HEK293 (cell line): Measurements from ENCODE around the gene SHISA6.

Experiments used
- CTCF ChIA-PET: fragments of 350-600 bp; formaldehyde crosslinking; extraction: SDS; loops from one replicate; lab custom pipeline; 2021; ENCODE audit warnings: antibody characterized with exemption; lab: Yijun Ruan, JAX
- POLR2A ChIA-PET: fragments of 300-600 bp; formaldehyde crosslinking; extraction: SDS; loops from one replicate; lab custom pipeline; 2020; ENCODE audit warnings: antibody characterized with exemption, inconsistent platforms; lab: Yijun Ruan, JAX
- H3K27ac ChIP-seq: fragments of 200-500 bp; sonication (Bioruptor generic); 2 replicates; pipeline ENCODE4 v1.5.1; 2014; ENCODE audit warnings: low read depth, low read length, control low read depth, inconsistent platforms; ENCODE audit errors: extremely low read depth
- H3K36me3 ChIP-seq, 2 experiments: fragments of 200-500 bp in 1 of 2; sonication (Bioruptor generic) in 1 of 2; 1 replicate in 1 of 2; 2 replicates in 1 of 2; pipeline ENCODE4 v1.5.1; 2014 to 2017; ENCODE audit warnings: inconsistent platforms in 2 of 2, low read length in 2 of 2; ENCODE audit not compliant: control insufficient read depth in 2 of 2, insufficient read depth in 1 of 2
- H3K4me1 ChIP-seq: fragments of 200-500 bp; sonication (Bioruptor generic); 2 replicates; pipeline ENCODE4 v1.5.1; 2014; ENCODE audit warnings: mild to moderate bottlenecking, low read length, inconsistent platforms; ENCODE audit not compliant: control insufficient read depth, insufficient read depth
- H3K4me3 ChIP-seq: 2 replicates; pipeline ENCODE4 v1.5.1; 2011; ENCODE audit warnings: low read depth, mild to moderate bottlenecking, control low read depth, low read length, moderate library complexity
- H3K9me3 ChIP-seq: fragments of 200-500 bp; sonication (Bioruptor generic); 2 replicates; pipeline ENCODE4 v1.5.1; 2014; ENCODE audit warnings: low read depth, low read length, inconsistent platforms; ENCODE audit not compliant: control insufficient read depth, insufficient read depth
- BCL11B ChIP-seq: fragments of 450-650 bp; formaldehyde crosslinking; IDR thresholded peaks from 2 replicates; pipeline ENCODE4 v1.5.1; 2016; ENCODE audit warnings: low read depth, missing biosample characterization, missing genetic modification characterization
- INSM2 ChIP-seq: fragments of 450-650 bp; formaldehyde crosslinking; IDR thresholded peaks from 2 replicates; pipeline ENCODE4 v1.5.1; 2016; ENCODE audit warnings: missing biosample characterization, missing genetic modification characterization
- SP2 ChIP-seq: fragments of 450-650 bp; formaldehyde crosslinking; IDR thresholded peaks from 2 replicates; pipeline ENCODE4 v1.5.1; 2016; ENCODE audit warnings: missing biosample characterization, missing genetic modification characterization
- ZFP37 ChIP-seq: fragments of 450-650 bp; formaldehyde crosslinking; IDR thresholded peaks from 2 replicates; pipeline ENCODE4 v1.5.1; 2016; ENCODE audit warnings: missing biosample characterization, missing genetic modification characterization
- ZFP41 ChIP-seq: fragments of 450-650 bp; formaldehyde crosslinking; IDR thresholded peaks from 2 replicates; pipeline ENCODE4 v1.5.1; 2016; ENCODE audit warnings: missing biosample characterization, missing genetic modification characterization, borderline replicate concordance
- ZNF114 ChIP-seq: fragments of 450-650 bp; formaldehyde crosslinking; IDR thresholded peaks from 2 replicates; pipeline ENCODE4 v1.5.0; 2017; ENCODE audit warnings: missing biosample characterization, missing genetic modification characterization
- ZNF157 ChIP-seq: fragments of 450-650 bp; formaldehyde crosslinking; IDR thresholded peaks from 2 replicates; pipeline ENCODE4 v1.5.1; 2016; ENCODE audit warnings: missing biosample characterization, missing genetic modification characterization
- ZNF24 ChIP-seq: fragments of 450-650 bp; formaldehyde crosslinking; IDR thresholded peaks from 2 replicates; pipeline ENCODE4 v1.5.1; 2016; ENCODE audit warnings: missing biosample characterization, missing genetic modification characterization
- ZNF26 ChIP-seq: fragments of 450-650 bp; formaldehyde crosslinking; IDR thresholded peaks from 2 replicates; pipeline ENCODE4 v1.5.1; 2016; ENCODE audit warnings: missing biosample characterization, missing genetic modification characterization
- ZNF416 ChIP-seq: fragments of 450-650 bp; formaldehyde crosslinking; IDR thresholded peaks from 2 replicates; pipeline ENCODE4 v1.5.1; 2016; ENCODE audit warnings: missing biosample characterization, missing genetic modification characterization
- ZNF521 ChIP-seq: fragments of 450-650 bp; formaldehyde crosslinking; IDR thresholded peaks from 2 replicates; pipeline ENCODE4 v1.5.1; 2017; ENCODE audit warnings: missing biosample characterization, mild to moderate bottlenecking, missing genetic modification characterization
- ZNF658 ChIP-seq: fragments of 450-650 bp; formaldehyde crosslinking; IDR thresholded peaks from 2 replicates; pipeline ENCODE4; 2016; ENCODE audit warnings: missing biosample characterization, missing genetic modification characterization
- ZNF747 ChIP-seq: fragments of 450-650 bp; formaldehyde crosslinking; IDR thresholded peaks from 2 replicates; pipeline ENCODE4 v1.5.1; 2016; ENCODE audit warnings: missing biosample characterization, missing genetic modification characterization
- TF ChIP-seq, protein P1 (sequence below): fragments of 450-650 bp; formaldehyde crosslinking; IDR thresholded peaks from 2 replicates; pipeline ENCODE4 v1.5.1; 2016; ENCODE audit warnings: missing biosample characterization, missing genetic modification characterization, borderline replicate concordance
- TF ChIP-seq, protein P2 (sequence below): fragments of 450-650 bp; formaldehyde crosslinking; IDR thresholded peaks from 2 replicates; pipeline ENCODE4 v1.5.1; 2016; ENCODE audit warnings: missing biosample characterization, missing genetic modification characterization
- TF ChIP-seq, protein P3 (sequence below): fragments of 450-650 bp; formaldehyde crosslinking; IDR thresholded peaks from 2 replicates; pipeline ENCODE4 v1.5.1; 2016; ENCODE audit warnings: missing biosample characterization, missing genetic modification characterization
- TF ChIP-seq, protein P4 (sequence below): fragments of 450-650 bp; formaldehyde crosslinking; IDR thresholded peaks from 2 replicates; pipeline ENCODE4 v1.5.1; 2016; ENCODE audit warnings: missing biosample characterization, missing genetic modification characterization

SHISA6 gene

DNA sequence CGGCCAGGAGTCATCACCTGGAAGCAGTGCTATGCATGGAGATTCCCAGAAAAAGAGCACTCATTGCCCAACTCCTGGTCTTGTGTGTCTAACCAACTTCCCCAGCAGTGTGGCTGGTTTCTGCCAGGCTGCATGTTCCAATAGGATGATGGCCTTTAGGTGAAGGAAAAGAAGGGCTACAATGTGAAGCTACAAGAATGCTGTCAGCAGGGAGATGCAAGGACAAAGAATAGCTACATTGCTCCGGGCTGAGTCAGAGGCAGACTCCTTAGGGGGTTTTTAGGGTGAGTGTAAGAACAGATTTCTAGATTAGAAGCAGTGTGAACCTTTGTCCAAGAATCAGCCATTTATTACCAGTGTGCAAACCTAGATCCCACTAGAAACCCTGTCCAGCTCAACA is 294.2 kb downstream of the SHISA6 start:
- H3K4me1 ChIP-seq, result no peaks in the 10 kb centered on the region
- TF ChIP-seq ZFP37 (tag by site-specific recombination) (no peak), SP2 (tag by site-specific recombination) (no peak), ZNF521 (no peak), ZNF416 (tag by site-specific recombination) (no peak)
- TF ChIP-seq, protein P1, sequence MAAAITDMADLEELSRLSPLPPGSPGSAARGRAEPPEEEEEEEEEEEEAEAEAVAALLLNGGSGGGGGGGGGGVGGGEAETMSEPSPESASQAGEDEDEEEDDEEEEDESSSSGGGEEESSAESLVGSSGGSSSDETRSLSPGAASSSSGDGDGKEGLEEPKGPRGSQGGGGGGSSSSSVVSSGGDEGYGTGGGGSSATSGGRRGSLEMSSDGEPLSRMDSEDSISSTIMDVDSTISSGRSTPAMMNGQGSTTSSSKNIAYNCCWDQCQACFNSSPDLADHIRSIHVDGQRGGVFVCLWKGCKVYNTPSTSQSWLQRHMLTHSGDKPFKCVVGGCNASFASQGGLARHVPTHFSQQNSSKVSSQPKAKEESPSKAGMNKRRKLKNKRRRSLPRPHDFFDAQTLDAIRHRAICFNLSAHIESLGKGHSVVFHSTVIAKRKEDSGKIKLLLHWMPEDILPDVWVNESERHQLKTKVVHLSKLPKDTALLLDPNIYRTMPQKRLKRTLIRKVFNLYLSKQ (tag by site-specific recombination), result no peak
- TF ChIP-seq, protein P2, sequence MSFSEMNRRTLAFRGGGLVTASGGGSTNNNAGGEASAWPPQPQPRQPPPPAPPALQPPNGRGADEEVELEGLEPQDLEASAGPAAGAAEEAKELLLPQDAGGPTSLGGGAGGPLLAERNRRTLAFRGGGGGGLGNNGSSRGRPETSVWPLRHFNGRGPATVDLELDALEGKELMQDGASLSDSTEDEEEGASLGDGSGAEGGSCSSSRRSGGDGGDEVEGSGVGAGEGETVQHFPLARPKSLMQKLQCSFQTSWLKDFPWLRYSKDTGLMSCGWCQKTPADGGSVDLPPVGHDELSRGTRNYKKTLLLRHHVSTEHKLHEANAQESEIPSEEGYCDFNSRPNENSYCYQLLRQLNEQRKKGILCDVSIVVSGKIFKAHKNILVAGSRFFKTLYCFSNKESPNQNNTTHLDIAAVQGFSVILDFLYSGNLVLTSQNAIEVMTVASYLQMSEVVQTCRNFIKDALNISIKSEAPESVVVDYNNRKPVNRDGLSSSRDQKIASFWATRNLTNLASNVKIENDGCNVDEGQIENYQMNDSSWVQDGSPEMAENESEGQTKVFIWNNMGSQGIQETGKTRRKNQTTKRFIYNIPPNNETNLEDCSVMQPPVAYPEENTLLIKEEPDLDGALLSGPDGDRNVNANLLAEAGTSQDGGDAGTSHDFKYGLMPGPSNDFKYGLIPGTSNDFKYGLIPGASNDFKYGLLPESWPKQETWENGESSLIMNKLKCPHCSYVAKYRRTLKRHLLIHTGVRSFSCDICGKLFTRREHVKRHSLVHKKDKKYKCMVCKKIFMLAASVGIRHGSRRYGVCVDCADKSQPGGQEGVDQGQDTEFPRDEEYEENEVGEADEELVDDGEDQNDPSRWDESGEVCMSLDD, result no peak
- TF ChIP-seq, protein P3, sequence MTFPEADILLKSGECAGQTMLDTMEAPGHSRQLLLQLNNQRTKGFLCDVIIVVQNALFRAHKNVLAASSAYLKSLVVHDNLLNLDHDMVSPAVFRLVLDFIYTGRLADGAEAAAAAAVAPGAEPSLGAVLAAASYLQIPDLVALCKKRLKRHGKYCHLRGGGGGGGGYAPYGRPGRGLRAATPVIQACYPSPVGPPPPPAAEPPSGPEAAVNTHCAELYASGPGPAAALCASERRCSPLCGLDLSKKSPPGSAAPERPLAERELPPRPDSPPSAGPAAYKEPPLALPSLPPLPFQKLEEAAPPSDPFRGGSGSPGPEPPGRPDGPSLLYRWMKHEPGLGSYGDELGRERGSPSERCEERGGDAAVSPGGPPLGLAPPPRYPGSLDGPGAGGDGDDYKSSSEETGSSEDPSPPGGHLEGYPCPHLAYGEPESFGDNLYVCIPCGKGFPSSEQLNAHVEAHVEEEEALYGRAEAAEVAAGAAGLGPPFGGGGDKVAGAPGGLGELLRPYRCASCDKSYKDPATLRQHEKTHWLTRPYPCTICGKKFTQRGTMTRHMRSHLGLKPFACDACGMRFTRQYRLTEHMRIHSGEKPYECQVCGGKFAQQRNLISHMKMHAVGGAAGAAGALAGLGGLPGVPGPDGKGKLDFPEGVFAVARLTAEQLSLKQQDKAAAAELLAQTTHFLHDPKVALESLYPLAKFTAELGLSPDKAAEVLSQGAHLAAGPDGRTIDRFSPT (tag by site-specific recombination), result no peak
- POLR2A ChIA-PET, result no interaction called here
- CTCF ChIA-PET, result no interaction called here
- no peaks in the 10 kb centered on the region for H3K36me3 ChIP-seq
- no peaks in the 10 kb centered on the region for H3K9me3 ChIP-seq
- no peak overlapping the region for H3K4me3 ChIP-seq
- H3K27ac ChIP-seq, result no peak overlapping the region

DNA sequence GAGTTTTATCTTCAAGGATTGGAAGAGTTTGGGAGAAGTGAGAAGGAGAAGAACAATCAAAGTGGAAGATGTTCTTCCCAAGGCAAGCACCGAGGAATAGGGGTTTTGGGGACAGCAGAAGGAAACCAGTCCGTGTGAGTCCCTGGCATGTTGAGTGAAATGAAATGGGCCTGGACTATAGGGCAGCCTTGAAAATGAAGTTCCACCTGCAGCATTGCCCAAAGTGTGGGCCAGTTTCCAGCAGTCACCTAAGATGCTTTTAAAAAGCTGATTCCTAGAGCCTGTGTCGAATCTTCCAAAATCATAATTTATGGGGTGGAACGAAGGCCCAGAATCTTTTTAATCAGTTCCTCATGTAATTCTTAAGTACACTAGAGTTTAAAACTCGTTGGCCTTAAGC is 297.4 kb downstream of the SHISA6 start:
- H3K4me3 ChIP-seq, result no peak overlapping the region
- no peaks in the 10 kb centered on the region for H3K4me1 ChIP-seq
- H3K9me3 ChIP-seq, result no peaks in the 10 kb centered on the region; the same call in 1 of the 2 replicates
- ChIA-PET CTCF (interaction anchor here (0.6 kb wide), 1 partner anchor 202 kb away, joined by 3 read pairs; no protein-coding TSS in a partner anchor), POLR2A (no interaction called here)
- no peaks in the 10 kb centered on the region for H3K36me3 ChIP-seq
- H3K27ac ChIP-seq, result no peak overlapping the region
- TF ChIP-seq, protein P3 (tag by site-specific recombination), result no peak
- TF ChIP-seq ZNF24 (no peak), ZFP41 (tag by site-specific recombination) (no peak), INSM2 (tag by site-specific recombination) (no peak), ZNF157 (tag by site-specific recombination) (no peak), ZNF747 (tag by site-specific recombination) (no peak), ZNF658 (tag by site-specific recombination) (no peak), ZNF114 (tag by site-specific recombination) (no peak), BCL11B (tag by site-specific recombination) (no peak), ZNF26 (tag by site-specific recombination) (no peak)
- TF ChIP-seq, protein P4, sequence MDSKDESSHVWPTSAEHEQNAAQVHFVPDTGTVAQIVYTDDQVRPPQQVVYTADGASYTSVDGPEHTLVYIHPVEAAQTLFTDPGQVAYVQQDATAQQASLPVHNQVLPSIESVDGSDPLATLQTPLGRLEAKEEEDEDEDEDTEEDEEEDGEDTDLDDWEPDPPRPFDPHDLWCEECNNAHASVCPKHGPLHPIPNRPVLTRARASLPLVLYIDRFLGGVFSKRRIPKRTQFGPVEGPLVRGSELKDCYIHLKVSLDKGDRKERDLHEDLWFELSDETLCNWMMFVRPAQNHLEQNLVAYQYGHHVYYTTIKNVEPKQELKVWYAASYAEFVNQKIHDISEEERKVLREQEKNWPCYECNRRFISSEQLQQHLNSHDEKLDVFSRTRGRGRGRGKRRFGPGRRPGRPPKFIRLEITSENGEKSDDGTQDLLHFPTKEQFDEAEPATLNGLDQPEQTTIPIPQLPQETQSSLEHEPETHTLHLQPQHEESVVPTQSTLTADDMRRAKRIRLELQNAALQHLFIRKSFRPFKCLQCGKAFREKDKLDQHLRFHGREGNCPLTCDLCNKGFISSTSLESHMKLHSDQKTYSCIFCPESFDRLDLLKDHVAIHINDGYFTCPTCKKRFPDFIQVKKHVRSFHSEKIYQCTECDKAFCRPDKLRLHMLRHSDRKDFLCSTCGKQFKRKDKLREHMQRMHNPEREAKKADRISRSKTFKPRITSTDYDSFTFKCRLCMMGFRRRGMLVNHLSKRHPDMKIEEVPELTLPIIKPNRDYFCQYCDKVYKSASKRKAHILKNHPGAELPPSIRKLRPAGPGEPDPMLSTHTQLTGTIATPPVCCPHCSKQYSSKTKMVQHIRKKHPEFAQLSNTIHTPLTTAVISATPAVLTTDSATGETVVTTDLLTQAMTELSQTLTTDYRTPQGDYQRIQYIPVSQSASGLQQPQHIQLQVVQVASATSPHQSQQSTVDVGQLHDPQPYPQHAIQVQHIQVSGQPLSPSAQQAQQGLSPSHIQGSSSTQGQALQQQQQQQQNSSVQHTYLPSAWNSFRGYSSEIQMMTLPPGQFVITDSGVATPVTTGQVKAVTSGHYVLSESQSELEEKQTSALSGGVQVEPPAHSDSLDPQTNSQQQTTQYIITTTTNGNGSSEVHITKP (tag by site-specific recombination), result no peak
